Sigmoid colon (tissue), 7 donors: ENCODE data around the gene SLC6A19. TPM values are rescaled to one million over a fixed set of nuclear protein-coding genes. Genes with fewer than 3 reads are reported as not detected.

Source experiments
- DNase-seq: peaks from one replicate; pipeline ENCODE4 v3.0.0-alpha.2; 2019
- H3K27ac ChIP-seq, 4 donors: fragments of 200-600 bp; sonication (generic); one replicate each; pipeline ENCODE4 v1.5.1; 2016 to 2019; ENCODE audit warnings: mild to moderate bottlenecking in 1 of 4
- H3K27me3 ChIP-seq, 3 donors: fragments of 200-600 bp; sonication (generic); one replicate each; pipeline ENCODE4 v1.5.1; 2019; ENCODE audit warnings: mild to moderate bottlenecking in 1 of 3
- H3K36me3 ChIP-seq, 4 donors: fragments of 200-600 bp; sonication (generic); one replicate each; pipeline ENCODE4 v1.5.1; 2016 to 2019
- H3K4me1 ChIP-seq, 4 donors: fragments of 200-600 bp; sonication (generic); one replicate each; pipeline ENCODE4 v1.5.1; 2017 to 2019
- H3K4me3 ChIP-seq, 4 donors: fragments of 200-600 bp; sonication (generic); one replicate each; pipeline ENCODE4 v1.5.1; 2017 to 2019; ENCODE audit warnings: mild to moderate bottlenecking in 2 of 4, moderate library complexity in 1 of 4
- H3K9me3 ChIP-seq, 4 donors: fragments of 200-600 bp in 3 of 4; sonication (generic) in 3 of 4; one replicate each; pipeline versions ENCODE4 v1.5.1 to v1.6.1; 2013 to 2019
- EP300 ChIP-seq, 4 donors: sonication (generic); formaldehyde crosslinking; IDR thresholded peaks; one replicate each; pipeline ENCODE4 v1.6.1; 2017; ENCODE audit warnings: antibody characterized with exemption in 4 of 4
- POLR2A ChIP-seq, 2 donors: fragments of 450-650 bp; IDR thresholded peaks; one replicate each; pipeline ENCODE4 v1.6.1; 2016; ENCODE audit warnings: antibody characterized with exemption in 2 of 2, mild to moderate bottlenecking in 2 of 2, moderate library complexity in 2 of 2
- POLR2AphosphoS5 ChIP-seq, 4 donors: sonication (generic); formaldehyde crosslinking; IDR thresholded peaks; one replicate each; pipeline ENCODE4 v1.6.1; 2017; ENCODE audit warnings: antibody characterized with exemption in 4 of 4
- whole genome bisulfite sequencing, 2 donors: extraction: QIAGEN DNeasy Blood & Tissue Kit; methylation state at CpG; one replicate each; pipeline ENCODE4 v1.1.7; 2013; 5-methylcytosine and 5-hydroxymethylcytosine counted together
- intact Hi-C: fragments of 100-400 bp; cut with DNase I; formaldehyde crosslinking; loops from one replicate; pipeline ENCODE4 v1.15.1; 2023
- polyA plus RNA-seq, 3 donors: library from polyadenylated mRNA; stranded (reverse); fragments of 200-250 nt; gene quantifications; one replicate each; pipeline ENCODE4 v1.2.3, GENCODE V29; 2013
- total RNA-seq, 4 donors: library from RNA; depleted of rRNA; stranded (reverse); fragments of >200 nt; gene quantifications; one replicate each; pipeline ENCODE4 v1.1.0, GENCODE V29; 2016
- TF ChIP-seq, protein P1 (sequence below), 4 experiments: fragments of 450-650 bp in 3 of 4; fragments of 200-600 bp in 1 of 4; IDR thresholded peaks; one replicate each; pipeline ENCODE4 v1.5.1; 2016 to 2019; ENCODE audit warnings: antibody characterized with exemption in 4 of 4, mild to moderate bottlenecking in 3 of 4, moderate library complexity in 2 of 4
- donor health status: healthy with polysubstance abuse.
- donor health status: Bipolar disorder and iron deficiency.
- donor health status: healthy.

The SLC6A19 gene
- total and polyA plus RNA-seq, 7 donors, result 0.80 to 6.6 (median 0.92) TPM; not detected in 4

GRCh38 chr5:1253456-1254105 is 52.2 kb downstream of the SLC6A19 start:
- no peak overlapping the region for H3K27ac ChIP-seq
- TF ChIP-seq EP300 (IDR thresholded peaks at IDR 0.05) (no peak), POLR2AphosphoS5 (IDR thresholded peaks at IDR 0.05) (no peak), POLR2A (IDR thresholded peaks at IDR 0.05) (no peak)
- TF ChIP-seq, protein P1, sequence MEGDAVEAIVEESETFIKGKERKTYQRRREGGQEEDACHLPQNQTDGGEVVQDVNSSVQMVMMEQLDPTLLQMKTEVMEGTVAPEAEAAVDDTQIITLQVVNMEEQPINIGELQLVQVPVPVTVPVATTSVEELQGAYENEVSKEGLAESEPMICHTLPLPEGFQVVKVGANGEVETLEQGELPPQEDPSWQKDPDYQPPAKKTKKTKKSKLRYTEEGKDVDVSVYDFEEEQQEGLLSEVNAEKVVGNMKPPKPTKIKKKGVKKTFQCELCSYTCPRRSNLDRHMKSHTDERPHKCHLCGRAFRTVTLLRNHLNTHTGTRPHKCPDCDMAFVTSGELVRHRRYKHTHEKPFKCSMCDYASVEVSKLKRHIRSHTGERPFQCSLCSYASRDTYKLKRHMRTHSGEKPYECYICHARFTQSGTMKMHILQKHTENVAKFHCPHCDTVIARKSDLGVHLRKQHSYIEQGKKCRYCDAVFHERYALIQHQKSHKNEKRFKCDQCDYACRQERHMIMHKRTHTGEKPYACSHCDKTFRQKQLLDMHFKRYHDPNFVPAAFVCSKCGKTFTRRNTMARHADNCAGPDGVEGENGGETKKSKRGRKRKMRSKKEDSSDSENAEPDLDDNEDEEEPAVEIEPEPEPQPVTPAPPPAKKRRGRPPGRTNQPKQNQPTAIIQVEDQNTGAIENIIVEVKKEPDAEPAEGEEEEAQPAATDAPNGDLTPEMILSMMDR (IDR thresholded peaks at IDR 0.05), result no peak
- DNase-seq, result no peak
- H3K27me3 ChIP-seq, result peaks cover 0 to 18% (median 0%) of the 10 kb centered on the region in 3 donors
- WGBS, 2 donors, result 89 to 90% methylated on average over 33 of the region's 33 CpGs
- intact Hi-C loops, result no loop called here
- H3K36me3 ChIP-seq, result no peaks in the 10 kb centered on the region
- no peaks in the 10 kb centered on the region for H3K4me1 ChIP-seq
- no peak overlapping the region for H3K4me3 ChIP-seq
- H3K9me3 ChIP-seq, result no peaks in the 10 kb centered on the region

- H3K4me3 ChIP-seq, result no peak overlapping the region
- no peaks in the 10 kb centered on the region for H3K9me3 ChIP-seq
- intact Hi-C loops, result no loop called here
- H3K4me1 ChIP-seq, result no peaks in the 10 kb centered on the region
- TF ChIP-seq, protein P1 (IDR thresholded peaks at IDR 0.05), result no peak
- TF ChIP-seq POLR2AphosphoS5 (IDR thresholded peaks at IDR 0.05) (no peak), POLR2A (IDR thresholded peaks at IDR 0.05) (no peak), EP300 (IDR thresholded peaks at IDR 0.05) (no peak)
- no peak for DNase-seq
- H3K36me3 ChIP-seq, result no peaks in the 10 kb centered on the region
- H3K27ac ChIP-seq, result no peak overlapping the region
- peaks cover 0 to 12% (median 0%) of the 10 kb centered on the region in 3 donors for H3K27me3 ChIP-seq
- WGBS, 2 donors, result 88 to 90% methylated on average over 19 of the region's 19 CpGs
These were observed 52.8 kb downstream of the SLC6A19 start for GRCh38 chr5:1254196-1254595.

DNA sequence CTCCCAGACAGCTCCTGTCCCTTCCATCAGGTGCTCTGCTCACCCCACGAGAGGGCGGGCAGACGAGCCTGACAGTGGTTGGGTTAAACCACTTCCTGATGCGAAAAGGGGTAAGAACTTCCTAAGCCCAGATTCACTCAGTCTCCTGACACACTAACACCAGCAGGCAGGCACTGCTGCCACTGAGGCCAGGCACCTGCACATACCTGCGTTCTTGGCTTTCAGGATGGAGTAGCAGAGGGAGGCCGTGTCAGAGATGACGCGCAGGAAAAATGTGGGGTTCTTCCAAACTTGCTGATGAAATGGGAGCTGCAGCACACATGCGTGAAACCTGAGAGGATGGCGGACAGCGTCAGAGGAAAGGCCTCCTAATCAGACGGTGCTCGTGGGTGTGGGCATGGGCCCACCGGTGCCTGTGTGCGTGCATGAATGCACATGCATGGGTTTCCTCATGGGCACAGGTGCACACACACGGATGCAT is 53.7 kb downstream of the SLC6A19 start:
- WGBS, 2 donors, result 63 to 82% methylated on average over 16 of the region's 16 CpGs
- Histone ChIP-seq H3K27ac (no peak overlapping the region), H3K27me3 (peaks cover 0 to 9% (median 0%) of the 10 kb centered on the region in 3 donors), H3K9me3 (no peaks in the 10 kb centered on the region), H3K36me3 (no peaks in the 10 kb centered on the region), H3K4me1 (no peaks in the 10 kb centered on the region), H3K4me3 (no peak overlapping the region)
- no peak for DNase-seq
- intact Hi-C loops, result no loop called here
- TF ChIP-seq POLR2AphosphoS5 (IDR thresholded peaks at IDR 0.05) (no peak), POLR2A (IDR thresholded peaks at IDR 0.05) (no peak), EP300 (IDR thresholded peaks at IDR 0.05) (no peak)
- TF ChIP-seq, protein P1 (IDR thresholded peaks at IDR 0.05), result no peak

DNA sequence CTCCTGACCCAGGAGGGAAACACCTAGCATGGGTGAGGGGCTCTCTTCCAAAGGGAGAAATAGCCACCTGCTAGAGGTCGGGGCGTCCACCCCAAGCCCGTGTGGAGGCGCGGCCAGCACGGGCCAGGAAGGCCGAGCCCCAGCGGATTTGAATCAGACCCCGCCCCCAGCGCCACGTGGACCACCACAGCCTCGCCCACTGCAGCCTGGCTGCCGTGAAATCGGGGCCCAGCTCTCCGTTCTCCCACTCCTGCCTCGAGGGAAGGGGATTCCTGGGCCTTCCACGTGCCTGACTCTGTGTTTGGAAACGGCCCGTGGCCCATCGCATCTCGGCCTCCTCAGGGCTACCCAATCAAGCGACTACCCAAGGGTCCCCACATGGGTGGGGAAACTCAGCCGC is 55.4 kb downstream of the SLC6A19 start:
- Histone ChIP-seq H3K4me1 (no peaks in the 10 kb centered on the region), H3K27ac (no peak overlapping the region), H3K9me3 (peaks cover 0 to 4% (median 3%) of the 10 kb centered on the region in 4 donors), H3K36me3 (no peaks in the 10 kb centered on the region), H3K4me3 (no peak overlapping the region), H3K27me3 (peaks cover 0 to 9% (median 0%) of the 10 kb centered on the region in 3 donors)
- intact Hi-C loops, result no loop called here
- WGBS, 2 donors, result 90% methylated on average over 23 of the region's 23 CpGs
- no peak for DNase-seq
- TF ChIP-seq EP300 (IDR thresholded peaks at IDR 0.05) (no peak), POLR2AphosphoS5 (IDR thresholded peaks at IDR 0.05) (no peak)

DNA sequence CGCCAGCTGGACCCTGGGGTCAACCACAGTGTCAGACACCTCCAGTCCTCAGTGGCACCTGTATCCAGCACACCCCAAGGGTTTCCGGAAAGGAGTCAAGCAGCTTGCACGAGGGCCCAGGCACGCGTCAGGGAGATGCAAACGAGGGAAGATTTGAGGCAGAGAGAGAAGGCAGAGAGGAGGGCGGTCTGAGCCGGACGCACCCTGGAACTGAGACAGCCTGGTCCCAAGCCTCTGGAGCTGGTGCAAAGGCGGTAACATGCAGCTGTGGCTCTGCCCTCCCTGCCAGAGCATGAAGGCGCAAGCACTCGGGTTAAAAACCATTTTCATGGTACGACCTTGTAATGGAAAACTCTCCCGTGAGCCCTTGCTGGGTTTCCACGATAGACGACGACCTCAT is 56.0 kb downstream of the SLC6A19 start:
- peaks cover 0 to 8% (median 4%) of the 10 kb centered on the region in 4 donors for H3K9me3 ChIP-seq

More for the DNA sequence above, 56.0 kb downstream of the SLC6A19 start:
- 87 to 91% methylated on average over 17 of the region's 17 CpGs for WGBS, 2 donors
- TF ChIP-seq POLR2AphosphoS5 (IDR thresholded peaks at IDR 0.05), result no peak
- no peak for TF ChIP-seq POLR2A (IDR thresholded peaks at IDR 0.05)
- no peak for TF ChIP-seq EP300 (IDR thresholded peaks at IDR 0.05)
- TF ChIP-seq, protein P1 (IDR thresholded peaks at IDR 0.05), result no peak
- Histone ChIP-seq H3K4me1 (no peaks in the 10 kb centered on the region), H3K36me3 (no peaks in the 10 kb centered on the region), H3K27ac (no peak overlapping the region), H3K27me3 (peaks cover 0 to 9% (median 0%) of the 10 kb centered on the region in 3 donors), H3K4me3 (no peak overlapping the region)
- DNase-seq, result no peak
- intact Hi-C loops, result no loop called here
